Erythroblast (primary cell): ENCODE measurements around the gene SEC23B.
A peak's percentile ranks its signal among the peaks of the same experiment; 100 is the strongest.

Source experiments
- GATA1 ChIP-seq: IDR thresholded peaks from 2 replicates; pipeline ENCODE4 v1.6.1; 2011; ENCODE audit warnings: low read depth, mild to moderate bottlenecking, control low read depth, low read length, moderate library complexity
- POLR2A ChIP-seq: IDR thresholded peaks from 2 replicates; pipeline ENCODE4 v1.6.1; 2011; ENCODE audit warnings: mild to moderate bottlenecking, low read length

DNA sequence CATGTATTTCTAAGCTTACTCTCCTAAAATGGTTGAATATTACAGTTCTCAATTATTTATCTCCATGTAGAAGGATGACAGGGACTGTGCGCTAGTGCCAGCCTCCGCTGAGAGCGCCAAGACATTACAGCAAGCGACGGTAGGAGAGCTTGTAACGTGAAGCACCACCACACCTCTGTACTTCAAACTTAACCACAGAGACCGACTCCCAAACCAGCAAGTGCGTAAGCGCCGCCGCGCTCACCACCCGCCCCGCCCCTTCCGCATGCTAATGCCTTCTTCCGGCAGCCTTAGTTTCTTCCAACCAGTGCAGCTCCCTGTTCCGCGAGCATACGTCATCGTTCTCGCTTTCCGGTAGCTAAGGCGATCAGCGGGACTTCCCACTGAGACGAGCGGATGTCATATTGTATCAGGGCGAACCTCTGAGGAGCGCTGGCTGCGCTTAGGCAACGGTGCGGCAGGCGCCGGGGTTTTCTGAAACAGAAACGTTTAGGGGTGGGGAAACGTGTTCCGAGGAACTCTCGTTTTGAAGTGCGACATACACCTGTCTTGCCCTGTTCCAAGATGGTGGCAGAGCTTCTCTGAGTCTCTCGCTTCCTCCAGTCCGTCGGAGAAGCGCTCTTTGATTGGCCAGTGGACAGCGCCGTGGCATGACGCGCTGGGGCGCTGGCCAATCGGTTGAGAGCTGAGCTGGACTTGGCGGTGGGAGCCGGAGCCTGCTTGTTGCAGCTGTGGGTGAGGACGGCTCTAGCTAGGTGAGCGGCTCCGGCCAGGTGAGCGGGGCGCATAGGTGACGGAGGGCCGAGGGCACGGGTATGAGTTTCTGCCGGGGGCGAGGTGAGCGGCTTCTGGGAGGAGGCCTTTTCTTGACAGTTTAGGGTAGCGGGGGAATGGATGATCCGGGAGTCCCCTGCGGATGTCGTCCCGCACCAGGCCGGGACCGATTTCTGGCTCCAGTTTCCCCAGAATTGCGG, at the start of gene SEC23B:
- peak; percentile 98 for TF ChIP-seq POLR2A
- no peak for TF ChIP-seq GATA1
